Spleen (tissue), 7 donors: Measurements from ENCODE around the gene MORC1.

Source experiments
- POLR2AphosphoS5 ChIP-seq, 3 donors: sonication (generic); formaldehyde crosslinking; IDR thresholded peaks; one replicate each; pipeline ENCODE4 v1.5.1; 2017; ENCODE audit warnings: antibody characterized with exemption in 3 of 3
- TF ChIP-seq, protein P1 (sequence below), 11 experiments: fragments of 200-600 bp in 7 of 11; fragments of 450-650 bp in 4 of 11; sonication (generic) in 4 of 11; IDR thresholded peaks in 8 of 11; conservative IDR thresholded peaks in 3 of 11; 1 replicate in 7 of 11; 2 replicates in 4 of 11; pipeline versions ENCODE4 v1.4.0 to v1.8.0; 2016 to 2021; ENCODE audit warnings: antibody characterized with exemption in 11 of 11, inconsistent platforms in 4 of 11, mild to moderate bottlenecking in 1 of 11
- donor health status: DM: no; HTN: no; CAD: no; lungs with moderate emphysema.
- donor health status: DM: no; HTN: no; CAD: no.
- donor health status: DM: no; HTN: no; CAD: no.

DNA sequence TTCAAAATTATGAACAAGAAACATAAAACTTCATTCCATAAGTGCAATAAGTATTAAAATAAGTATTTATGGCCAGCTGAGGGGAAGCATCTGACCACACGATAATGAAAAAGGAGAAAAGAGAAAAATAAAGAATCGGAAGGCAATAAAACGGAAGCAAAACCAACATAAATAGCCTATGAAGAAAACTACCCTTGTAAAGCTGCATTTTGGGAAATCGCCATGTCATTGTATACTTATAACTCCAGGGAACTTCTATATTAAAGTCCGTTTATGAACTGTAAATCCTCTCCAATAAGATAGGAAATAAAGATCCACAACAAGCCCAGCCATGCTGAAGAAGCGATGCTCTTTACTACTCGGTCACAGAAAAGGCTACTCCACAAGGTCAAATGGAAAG, 47.7 kb downstream of the MORC1 start:
- TF ChIP-seq, protein P1, sequence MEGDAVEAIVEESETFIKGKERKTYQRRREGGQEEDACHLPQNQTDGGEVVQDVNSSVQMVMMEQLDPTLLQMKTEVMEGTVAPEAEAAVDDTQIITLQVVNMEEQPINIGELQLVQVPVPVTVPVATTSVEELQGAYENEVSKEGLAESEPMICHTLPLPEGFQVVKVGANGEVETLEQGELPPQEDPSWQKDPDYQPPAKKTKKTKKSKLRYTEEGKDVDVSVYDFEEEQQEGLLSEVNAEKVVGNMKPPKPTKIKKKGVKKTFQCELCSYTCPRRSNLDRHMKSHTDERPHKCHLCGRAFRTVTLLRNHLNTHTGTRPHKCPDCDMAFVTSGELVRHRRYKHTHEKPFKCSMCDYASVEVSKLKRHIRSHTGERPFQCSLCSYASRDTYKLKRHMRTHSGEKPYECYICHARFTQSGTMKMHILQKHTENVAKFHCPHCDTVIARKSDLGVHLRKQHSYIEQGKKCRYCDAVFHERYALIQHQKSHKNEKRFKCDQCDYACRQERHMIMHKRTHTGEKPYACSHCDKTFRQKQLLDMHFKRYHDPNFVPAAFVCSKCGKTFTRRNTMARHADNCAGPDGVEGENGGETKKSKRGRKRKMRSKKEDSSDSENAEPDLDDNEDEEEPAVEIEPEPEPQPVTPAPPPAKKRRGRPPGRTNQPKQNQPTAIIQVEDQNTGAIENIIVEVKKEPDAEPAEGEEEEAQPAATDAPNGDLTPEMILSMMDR (IDR thresholded peaks at IDR 0.05 in 8 of 11, conservative IDR thresholded peaks at IDR 0.05 in 3 of 11): no peak
- no peak for TF ChIP-seq POLR2AphosphoS5 (IDR thresholded peaks at IDR 0.05)
